ENCODE results near the gene OR2L2. TPM values are rescaled to one million over a fixed set of nuclear protein-coding genes. Genes with fewer than 3 reads are reported as not detected.

OR2L2 gene
- total and polyA plus RNA-seq, 2 donors (not counting 1 experiment from before 2014, with no cell fraction given): under 0.01 to 0.03 TPM

DNA sequence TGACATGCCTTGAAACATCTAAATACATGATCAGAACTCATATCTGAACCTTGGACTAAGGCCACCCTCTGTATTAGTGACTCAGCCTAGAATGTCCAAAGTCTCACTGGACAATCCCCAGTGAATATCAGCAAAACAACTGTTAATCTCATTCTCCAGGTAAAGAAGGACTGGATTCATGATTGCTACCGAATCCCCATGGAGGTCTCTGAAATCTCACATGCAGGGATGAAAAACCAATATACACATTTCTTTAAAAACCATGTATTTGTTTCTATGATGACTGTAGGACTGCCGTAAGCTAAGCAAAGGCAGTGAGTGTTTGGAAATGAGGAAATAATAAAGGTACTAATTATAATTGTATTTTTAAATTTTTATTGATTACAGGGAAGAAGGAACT lies 16.7 kb downstream of the OR2L2 start, which contains the start of gene OR2L3:
TSS of gene OR2L3 (plus strand) at position 301 of the 400 bp plus-strand sequence. CDS start 13,846 bp downstream, outside the sequence.
- no peaks in the 10 kb centered on the region for H3K79me2 ChIP-seq (ENCODE audit: control insufficient read depth, insufficient read depth, low read length)
- H3K4me3 ChIP-seq (replicated peaks in 1 of 4; ENCODE audit: control extremely low read depth in 1 of 4, insufficient read depth in 1 of 4, low read depth in 3 of 4, low read length in 4 of 4): no peak within 1 kb of the TSS
- no peaks in the 10 kb centered on the region for H3K9me3 ChIP-seq (ENCODE audit: control insufficient read depth, insufficient read depth, low read depth, low read length)
- H2AFZ ChIP-seq (ENCODE audit: low read length): no peak within 1 kb of the TSS
- no peak within 1 kb of the TSS for H3K4me2 ChIP-seq (ENCODE audit: extremely low read depth, insufficient read depth, low read length)
- no peaks in the 10 kb centered on the region for H3K27me3 ChIP-seq (ENCODE audit: control insufficient read depth, insufficient read depth, low read length)
- H4K20me1 ChIP-seq (ENCODE audit: control insufficient read depth, extremely low read depth, insufficient read depth, low read length): no peaks in the 10 kb centered on the region
- TF ChIP-seq, protein P1, sequence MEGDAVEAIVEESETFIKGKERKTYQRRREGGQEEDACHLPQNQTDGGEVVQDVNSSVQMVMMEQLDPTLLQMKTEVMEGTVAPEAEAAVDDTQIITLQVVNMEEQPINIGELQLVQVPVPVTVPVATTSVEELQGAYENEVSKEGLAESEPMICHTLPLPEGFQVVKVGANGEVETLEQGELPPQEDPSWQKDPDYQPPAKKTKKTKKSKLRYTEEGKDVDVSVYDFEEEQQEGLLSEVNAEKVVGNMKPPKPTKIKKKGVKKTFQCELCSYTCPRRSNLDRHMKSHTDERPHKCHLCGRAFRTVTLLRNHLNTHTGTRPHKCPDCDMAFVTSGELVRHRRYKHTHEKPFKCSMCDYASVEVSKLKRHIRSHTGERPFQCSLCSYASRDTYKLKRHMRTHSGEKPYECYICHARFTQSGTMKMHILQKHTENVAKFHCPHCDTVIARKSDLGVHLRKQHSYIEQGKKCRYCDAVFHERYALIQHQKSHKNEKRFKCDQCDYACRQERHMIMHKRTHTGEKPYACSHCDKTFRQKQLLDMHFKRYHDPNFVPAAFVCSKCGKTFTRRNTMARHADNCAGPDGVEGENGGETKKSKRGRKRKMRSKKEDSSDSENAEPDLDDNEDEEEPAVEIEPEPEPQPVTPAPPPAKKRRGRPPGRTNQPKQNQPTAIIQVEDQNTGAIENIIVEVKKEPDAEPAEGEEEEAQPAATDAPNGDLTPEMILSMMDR (conservative IDR thresholded peaks at IDR 0.05 in 1 of 2, IDR thresholded peaks at IDR 0.05 in 1 of 2; ENCODE audit: low read depth in 1 of 2, low read length in 2 of 2): no peak
- TF ChIP-seq EZH2 (IDR thresholded peaks at IDR 0.05; ENCODE audit: low read length, missing control alignments): no peak
- no peak within 1 kb of the TSS for H3K9ac ChIP-seq (ENCODE audit: insufficient read depth, low read length)
- no peaks in the 10 kb centered on the region for H3K4me1 ChIP-seq (ENCODE audit: control insufficient read depth, extremely low read depth, insufficient read depth, low read length)
- no peaks in the 10 kb centered on the region for H3K36me3 ChIP-seq (ENCODE audit: control insufficient read depth, insufficient read depth, low read length)
- H3K27ac ChIP-seq (ENCODE audit: insufficient read depth, low read length): no peak within 1 kb of the TSS
- DNase-seq (ENCODE audit: low read depth in 2 of 2): no peak

DNA sequence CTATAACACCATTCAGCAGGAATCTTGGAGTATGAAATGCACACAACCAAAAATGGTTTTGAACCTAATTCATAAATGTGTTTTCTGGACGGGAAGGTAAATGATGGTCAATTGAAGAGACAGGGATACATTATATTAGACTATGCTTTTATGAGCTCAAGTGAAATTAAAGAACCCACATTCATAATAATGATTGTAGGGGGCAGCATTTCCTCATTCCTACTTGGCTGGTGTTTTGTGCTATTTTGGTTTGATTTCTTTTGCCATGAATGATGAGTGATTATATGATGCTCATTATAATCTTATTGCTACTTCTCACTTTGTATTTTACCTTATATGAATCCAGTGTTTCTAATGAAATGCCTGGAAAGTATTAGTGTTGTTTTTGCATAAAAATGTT lies 17.1 kb downstream of the OR2L2 start:
- Histone ChIP-seq H3K9me3 (ENCODE audit: control insufficient read depth, insufficient read depth, low read depth, low read length) (no peaks in the 10 kb centered on the region), H3K4me1 (ENCODE audit: control insufficient read depth, extremely low read depth, insufficient read depth, low read length) (no peaks in the 10 kb centered on the region), H3K27ac (ENCODE audit: insufficient read depth, low read length) (no peak overlapping the region), H3K79me2 (ENCODE audit: control insufficient read depth, insufficient read depth, low read length) (no peaks in the 10 kb centered on the region), H3K4me3 (replicated peaks in 1 of 4; ENCODE audit: control extremely low read depth in 1 of 4, insufficient read depth in 1 of 4, low read depth in 3 of 4, low read length in 4 of 4) (no peak overlapping the region), H3K27me3 (ENCODE audit: control insufficient read depth, insufficient read depth, low read length) (no peaks in the 10 kb centered on the region), H4K20me1 (ENCODE audit: control insufficient read depth, extremely low read depth, insufficient read depth, low read length) (no peaks in the 10 kb centered on the region), H3K4me2 (ENCODE audit: extremely low read depth, insufficient read depth, low read length) (no peak overlapping the region), H3K36me3 (ENCODE audit: control insufficient read depth, insufficient read depth, low read length) (no peaks in the 10 kb centered on the region), H2AFZ (ENCODE audit: low read length) (no peak overlapping the region), H3K9ac (ENCODE audit: insufficient read depth, low read length) (no peak overlapping the region)
- TF ChIP-seq EZH2 (IDR thresholded peaks at IDR 0.05; ENCODE audit: low read length, missing control alignments): no peak
- TF ChIP-seq, protein P1 (conservative IDR thresholded peaks at IDR 0.05 in 1 of 2, IDR thresholded peaks at IDR 0.05 in 1 of 2; ENCODE audit: low read depth in 1 of 2, low read length in 2 of 2): no peak
- DNase-seq (ENCODE audit: low read depth in 2 of 2): no peak

DNA sequence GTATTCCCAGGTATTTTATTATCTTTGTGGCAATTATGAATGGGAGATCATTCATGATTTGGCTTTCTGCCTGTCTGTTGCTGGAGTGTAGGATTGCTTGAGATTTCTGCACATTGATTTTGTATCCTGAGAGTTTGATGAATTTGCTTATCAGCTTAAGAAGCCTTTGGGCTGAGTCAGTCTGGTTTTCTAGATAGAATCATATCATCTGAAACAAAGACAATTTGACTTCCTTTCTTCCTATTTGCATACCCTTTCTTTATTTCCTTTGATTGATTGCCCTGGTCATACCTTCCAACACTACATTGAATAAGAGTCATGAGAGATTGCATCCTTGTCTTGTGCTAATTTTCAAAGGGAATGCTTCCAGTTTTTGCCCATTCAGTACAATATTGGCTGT lies 24.8 kb downstream of the OR2L2 start:
- Histone ChIP-seq H3K4me3 (replicated peaks in 1 of 4; ENCODE audit: control extremely low read depth in 1 of 4, insufficient read depth in 1 of 4, low read depth in 3 of 4, low read length in 4 of 4) (no peak overlapping the region), H4K20me1 (ENCODE audit: control insufficient read depth, extremely low read depth, insufficient read depth, low read length) (no peaks in the 10 kb centered on the region), H3K9ac (ENCODE audit: insufficient read depth, low read length) (no peak overlapping the region), H3K36me3 (ENCODE audit: control insufficient read depth, insufficient read depth, low read length) (no peaks in the 10 kb centered on the region), H3K4me2 (ENCODE audit: extremely low read depth, insufficient read depth, low read length) (no peak overlapping the region), H3K27me3 (ENCODE audit: control insufficient read depth, insufficient read depth, low read length) (no peaks in the 10 kb centered on the region), H2AFZ (ENCODE audit: low read length) (no peak overlapping the region), H3K27ac (ENCODE audit: insufficient read depth, low read length) (no peak overlapping the region), H3K4me1 (ENCODE audit: control insufficient read depth, extremely low read depth, insufficient read depth, low read length) (no peaks in the 10 kb centered on the region), H3K79me2 (ENCODE audit: control insufficient read depth, insufficient read depth, low read length) (no peaks in the 10 kb centered on the region), H3K9me3 (ENCODE audit: control insufficient read depth, insufficient read depth, low read depth, low read length) (no peaks in the 10 kb centered on the region)
- no peak for DNase-seq (ENCODE audit: low read depth in 2 of 2)
- TF ChIP-seq, protein P1 (conservative IDR thresholded peaks at IDR 0.05 in 1 of 2, IDR thresholded peaks at IDR 0.05 in 1 of 2; ENCODE audit: low read depth in 1 of 2, low read length in 2 of 2): no peak
- TF ChIP-seq EZH2 (IDR thresholded peaks at IDR 0.05; ENCODE audit: low read length, missing control alignments): no peak

Measured in fibroblast of lung (primary cell).